ENCODE data around the gene NELL2.

- no peak for TF ChIP-seq GLIS3 (CRISPR knock-in tag; IDR thresholded peaks at IDR 0.05)
- no peak for TF ChIP-seq BACH2 (CRISPR knock-in tag; IDR thresholded peaks at IDR 0.05; ENCODE audit: borderline replicate concordance)
- no peak for TF ChIP-seq CREB5 (CRISPR knock-in tag; IDR thresholded peaks at IDR 0.05; ENCODE audit: low read depth)
- TF ChIP-seq ZC3H10 (CRISPR knock-in tag; IDR thresholded peaks at IDR 0.05): no peak
- TF ChIP-seq PATZ1 (CRISPR knock-in tag; IDR thresholded peaks at IDR 0.05; ENCODE audit: borderline replicate concordance): no peak
Observed at GRCh38 chr12:44526655-44527182, 349.4 kb downstream of the NELL2 start.

Measured in SK-N-SH treated with all-trans-retinoic acid at 6 μM for 48 hours (cell line).